ENCODE results near the gene IER2.

GRCh38 chr19:13195678-13196077, 45.5 kb downstream of the IER2 start:
- TF ChIP-seq MNT (conservative IDR thresholded peaks at IDR 0.05) (no peak), CTCF (IDR thresholded peaks at IDR 0.05 in 2 of 3, conservative IDR thresholded peaks at IDR 0.05 in 1 of 3; ENCODE audit: insufficient read depth in 2 of 3, low read depth in 1 of 3, low read length in 3 of 3) (peak; percentile 54 to 96 (median 72); a peak in 5 of 6 replicates)
